Posterior cingulate gyrus (tissue), 11 donors: ENCODE data around the gene IGFL1.
"Not testable (repeated sequence)": the region's sequence is repeated elsewhere in the genome, so short reads cannot be mapped to it uniquely, and the experiment has no call there.

Experiments
- DNase-seq, 10 donors: peaks; one replicate each; pipeline versions ENCODE4 v3.0.0 to v3.0.0-alpha.2; 2020 to 2021; ENCODE audit warnings: mixed read lengths in 3 of 10
- intact Hi-C: fragments of 100-400 bp; cut with DNase I; formaldehyde crosslinking; loops from one replicate; pipeline ENCODE4 v1.15.1; 2023

Gene IGFL1

DNA sequence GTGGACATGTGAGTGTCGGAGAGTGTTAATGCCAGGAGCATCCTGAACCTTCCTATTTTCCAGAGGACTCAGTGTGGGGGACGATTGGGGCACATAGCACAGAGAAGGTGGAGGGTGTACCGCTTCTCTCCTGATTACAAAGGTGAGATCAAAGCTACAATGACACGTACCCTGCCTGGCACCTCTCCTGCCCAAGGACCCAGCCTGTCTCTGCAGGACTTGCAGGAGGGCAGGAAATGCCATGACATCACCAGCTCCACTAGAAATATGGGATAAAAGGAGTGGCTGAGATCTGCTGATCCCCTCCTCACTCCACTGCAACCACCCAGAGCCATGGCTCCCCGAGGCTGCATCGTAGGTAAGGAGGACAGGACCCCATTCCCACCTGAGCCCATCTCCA lies at the start of gene IGFL1:
Gene IGFL1 (plus strand): TSS at position 301 of the 400 bp plus-strand sequence. CDS start 33 bp downstream, at position 334.
- intact Hi-C loops: no loop called here
- DNase-seq: no peak

DNA sequence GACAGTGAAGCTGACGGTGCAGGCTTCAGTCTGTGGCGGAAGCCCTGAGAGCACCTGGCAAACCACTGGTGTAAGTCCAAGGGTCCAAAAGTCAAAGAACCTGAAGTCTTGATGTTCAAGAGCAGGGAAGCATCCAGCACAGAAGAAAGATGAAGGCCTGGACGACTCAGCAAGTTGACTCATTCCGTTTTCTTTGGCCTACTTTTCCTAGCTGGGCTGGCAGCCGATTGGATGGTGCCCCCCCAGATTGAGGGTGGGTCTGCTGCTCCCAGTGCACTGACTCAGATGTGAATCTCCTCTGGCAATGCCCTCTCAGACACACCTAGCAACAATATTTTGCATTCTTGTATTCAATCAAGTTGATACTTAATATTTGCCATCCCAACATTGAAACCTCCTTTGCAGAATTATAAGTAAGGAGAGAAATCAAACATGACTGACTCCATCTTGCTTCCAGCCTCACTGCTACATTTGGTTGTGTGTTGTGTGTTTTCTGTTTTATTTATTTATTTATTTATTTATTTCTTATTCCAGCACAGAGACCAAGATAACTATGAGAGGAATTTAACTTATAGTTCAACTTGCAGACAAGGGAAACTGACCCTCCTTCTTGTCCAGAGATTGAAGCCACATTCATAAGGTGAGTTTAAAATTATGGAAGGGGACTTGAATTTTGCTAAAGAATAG lies 48.7 kb upstream of the IGFL1 start:
- intact Hi-C loops: no loop called here
- DNase-seq: no peak

DNA sequence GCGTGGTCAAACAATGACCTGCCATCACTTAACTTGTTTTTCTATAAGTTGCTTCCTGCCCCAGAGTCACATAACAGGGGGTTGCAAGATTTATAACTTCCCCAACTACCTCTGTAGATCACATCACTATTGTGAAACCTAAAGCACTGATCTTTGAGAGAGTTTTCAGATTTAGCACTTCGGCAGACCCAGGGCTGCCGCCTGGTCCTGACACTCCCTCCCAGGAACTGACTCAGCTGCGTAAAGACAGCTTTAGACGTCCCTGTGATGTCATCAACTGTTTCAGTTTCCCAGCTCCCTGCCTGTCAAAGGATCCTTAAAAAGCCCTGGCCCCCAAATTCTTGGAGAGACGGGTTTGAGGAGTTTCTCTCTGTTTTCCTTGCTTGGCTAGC lies 48.2 kb upstream of the IGFL1 start:
- intact Hi-C loops: no loop called here
- no peak for DNase-seq

DNA sequence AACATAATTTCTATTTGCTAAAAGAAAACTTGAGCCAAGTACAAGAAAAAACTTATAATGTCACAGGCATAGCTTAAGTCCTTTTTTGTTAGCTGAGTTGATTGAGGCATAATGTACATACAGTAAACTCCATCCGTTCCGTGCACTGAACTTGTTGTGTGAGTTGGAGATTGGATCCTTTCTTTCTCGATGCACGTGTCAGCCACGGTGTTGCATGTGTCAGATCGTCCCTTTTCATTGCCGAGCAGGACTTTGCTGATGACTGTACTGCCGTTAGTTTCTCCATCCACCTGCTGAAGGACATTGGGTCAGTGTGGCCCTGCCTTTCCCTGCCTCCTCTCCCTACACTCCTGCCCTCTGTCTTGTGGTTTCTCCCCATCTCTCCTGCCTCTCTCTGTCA lies 47.1 kb upstream of the IGFL1 start:
- intact Hi-C loops: no loop called here
- no peak for DNase-seq

DNA sequence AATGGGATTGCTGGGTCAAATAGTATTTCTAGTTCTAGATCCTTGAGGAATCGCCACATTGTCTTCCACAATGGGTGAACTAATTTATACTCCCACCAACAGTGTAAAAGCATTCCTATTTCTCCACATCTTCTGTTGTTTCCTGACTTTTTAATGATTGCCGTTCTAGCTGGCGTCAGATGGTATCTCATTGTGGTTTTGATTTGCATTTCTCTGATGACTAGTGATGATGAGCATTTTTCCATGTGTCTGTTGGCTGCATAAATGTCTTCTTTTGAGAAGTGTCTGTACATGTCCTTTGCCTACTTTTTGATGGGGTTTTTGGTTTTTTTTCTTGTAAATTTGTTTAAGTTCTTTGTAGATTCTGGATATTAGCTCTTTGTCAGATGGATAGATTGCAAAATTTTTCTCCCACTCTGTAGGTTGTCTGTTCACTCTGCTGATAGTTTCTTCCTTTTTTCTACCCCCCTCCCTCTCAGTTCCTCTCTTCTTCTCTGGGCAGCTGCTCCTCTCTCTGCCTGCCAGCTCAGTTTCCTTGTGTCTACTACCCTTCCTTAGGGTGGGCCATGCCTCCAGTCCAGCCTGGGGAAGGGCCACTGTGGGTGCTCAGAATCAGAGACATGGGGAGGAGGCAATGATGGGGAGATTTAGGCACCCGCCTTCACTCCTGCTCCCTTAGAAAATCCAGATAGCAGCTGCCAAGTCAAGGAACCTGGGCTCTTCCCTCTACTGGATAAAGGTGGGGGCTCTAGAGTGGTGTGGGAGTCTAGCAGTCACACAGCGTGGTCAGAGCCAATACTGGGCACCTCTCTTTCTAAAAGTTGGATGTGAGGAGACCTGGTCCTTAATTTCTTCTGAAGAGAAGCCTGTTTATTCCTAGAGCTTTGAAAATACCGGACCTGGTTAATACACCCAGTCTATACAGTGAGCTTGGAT lies 44.5 kb upstream of the IGFL1 start:
- DNase-seq, intact Hi-C loops: not testable (repeated sequence)

DNA sequence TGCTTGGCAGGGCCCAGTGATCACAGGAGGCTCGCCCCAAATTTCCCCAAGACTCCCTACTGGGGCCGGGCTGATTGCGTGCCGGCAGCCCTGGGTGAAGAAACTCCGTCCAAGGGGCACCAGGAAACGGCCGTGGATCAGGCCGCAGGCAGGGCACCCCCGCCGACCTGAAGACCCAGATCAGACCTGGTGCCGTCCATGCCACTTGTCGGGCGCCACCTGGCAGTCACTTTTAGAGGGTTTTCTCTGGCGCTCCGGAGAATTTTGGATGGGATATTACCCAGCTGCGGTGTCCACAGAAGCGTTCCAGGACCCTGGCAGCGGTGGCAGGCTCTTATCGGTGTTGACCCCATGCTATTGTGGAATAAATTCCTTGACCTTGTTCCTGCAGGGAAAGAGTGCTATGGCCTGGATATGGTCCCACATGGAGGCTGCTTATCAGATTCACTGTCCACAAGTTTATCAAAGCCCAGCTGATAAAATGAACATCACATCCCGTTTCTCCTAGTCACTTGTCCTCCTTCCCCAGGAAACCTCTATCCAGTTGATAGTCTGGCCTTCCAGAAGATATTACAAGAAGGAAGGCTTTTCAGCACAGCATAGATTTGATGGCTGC lies 43.3 kb upstream of the IGFL1 start:
- intact Hi-C loops: no loop called here
- DNase-seq: no peak

DNA sequence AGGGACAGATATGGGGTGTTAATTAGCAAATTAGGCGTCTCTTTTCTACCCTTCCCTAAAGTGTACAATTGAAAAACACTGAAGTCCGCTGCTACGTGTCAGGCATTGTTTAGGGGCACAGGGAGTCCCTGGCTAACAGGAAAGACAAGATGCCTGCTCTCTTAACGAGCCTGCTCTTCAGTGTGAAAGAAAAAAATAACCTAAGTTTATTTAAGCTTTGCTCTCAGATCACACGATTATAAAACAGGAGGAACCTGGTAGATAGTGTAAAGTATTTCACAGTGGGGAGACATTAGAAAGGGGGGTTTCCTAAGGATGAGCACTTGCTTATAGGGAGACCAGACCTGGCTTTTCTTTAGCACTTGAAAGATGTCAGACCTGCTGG lies 42.8 kb upstream of the IGFL1 start:
- no peak for DNase-seq
- intact Hi-C loops: no loop called here

DNA sequence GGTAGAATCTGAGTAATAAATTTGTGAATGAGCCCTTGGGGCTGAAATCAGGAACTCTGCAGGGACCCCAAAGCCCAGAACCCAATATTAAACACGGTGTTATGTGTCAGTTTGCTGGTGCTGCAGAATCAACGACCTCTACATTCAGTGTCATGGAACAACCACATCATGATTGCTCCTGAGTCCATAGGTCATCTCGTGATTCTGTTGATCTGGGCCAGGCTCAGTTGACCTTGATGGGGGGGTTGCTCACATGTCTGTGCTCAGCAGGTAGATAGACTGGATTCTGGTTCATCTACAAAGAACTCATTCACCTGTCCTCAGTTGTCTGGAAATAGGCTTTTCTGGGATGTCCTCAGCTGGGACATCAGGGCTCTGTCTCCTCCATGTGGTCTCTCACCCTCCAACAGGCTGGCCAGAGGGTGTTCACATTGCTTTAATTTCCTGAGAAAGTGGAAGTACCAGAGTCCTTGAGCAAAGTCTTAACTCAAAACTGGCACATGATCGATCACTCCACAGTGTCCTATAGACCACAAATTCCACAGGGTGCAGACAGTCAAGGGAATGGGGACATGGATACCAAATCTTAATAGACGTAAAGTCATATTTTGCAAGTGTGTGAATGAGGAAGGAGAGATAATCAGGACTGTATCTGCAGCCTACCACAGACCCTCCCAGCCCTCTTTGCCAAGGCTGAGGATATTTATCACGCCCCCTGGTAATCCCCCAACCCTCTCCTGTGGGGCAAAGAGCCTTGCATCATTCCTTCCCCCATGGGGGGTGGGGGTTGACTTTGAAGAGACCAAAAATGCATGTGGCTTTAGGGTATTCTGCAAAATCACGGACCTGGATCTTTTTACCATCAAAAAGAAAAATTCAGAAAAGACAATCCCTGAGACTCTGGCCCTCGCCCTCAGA lies 39.3 kb upstream of the IGFL1 start:
- no peak for DNase-seq
- intact Hi-C loops: loop anchor here (2.0 to 5.0 kb wide), 2 partner anchors 107 to 163 kb away; no protein-coding TSS in a partner anchor

DNA sequence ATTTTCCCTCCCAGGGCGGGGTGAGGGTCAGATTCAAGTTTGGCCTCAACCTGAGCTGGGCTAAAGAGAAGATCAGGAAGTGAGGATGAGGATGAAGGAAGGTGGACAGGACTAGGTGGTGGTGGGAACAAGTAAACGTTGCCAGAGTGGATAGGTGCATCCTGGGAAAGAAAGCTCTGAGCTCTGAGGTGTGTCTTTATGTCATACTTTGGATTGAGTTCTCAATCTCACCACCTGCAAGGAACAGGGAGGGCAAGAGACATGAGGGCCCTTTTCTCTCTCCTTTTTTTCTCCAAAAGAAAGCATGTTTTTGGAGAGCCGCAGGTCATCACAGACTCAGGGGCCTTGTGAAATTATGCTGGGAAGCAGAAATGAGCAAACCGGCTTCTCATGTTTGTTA lies 38.2 kb upstream of the IGFL1 start:
- no peak for DNase-seq
- intact Hi-C loops: loop anchor here (5.0 kb wide), 1 partner anchor 164 kb away; no protein-coding TSS in a partner anchor

DNA sequence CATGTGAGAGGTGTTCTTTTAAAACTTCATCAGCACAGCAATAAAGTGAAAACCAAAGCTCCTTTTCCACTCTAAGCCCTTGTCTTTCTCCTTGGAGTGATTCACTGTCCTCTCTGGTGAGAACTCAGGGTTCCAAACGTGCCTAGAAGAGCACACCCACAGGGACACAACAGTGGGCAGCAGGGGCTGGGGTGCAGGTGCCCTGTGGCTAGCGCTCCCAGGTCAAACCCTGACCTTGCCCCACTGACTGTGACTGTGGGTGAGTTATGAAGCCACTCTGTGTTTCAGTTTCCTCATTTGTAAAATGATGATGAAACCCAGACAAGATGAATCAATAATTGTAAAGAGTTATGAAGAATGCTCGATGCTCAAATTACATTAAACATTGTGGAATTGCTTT lies 37.6 kb upstream of the IGFL1 start:
- no peak for DNase-seq
- intact Hi-C loops: loop anchor here (5.0 kb wide), 1 partner anchor 165 kb away; no protein-coding TSS in a partner anchor

DNA sequence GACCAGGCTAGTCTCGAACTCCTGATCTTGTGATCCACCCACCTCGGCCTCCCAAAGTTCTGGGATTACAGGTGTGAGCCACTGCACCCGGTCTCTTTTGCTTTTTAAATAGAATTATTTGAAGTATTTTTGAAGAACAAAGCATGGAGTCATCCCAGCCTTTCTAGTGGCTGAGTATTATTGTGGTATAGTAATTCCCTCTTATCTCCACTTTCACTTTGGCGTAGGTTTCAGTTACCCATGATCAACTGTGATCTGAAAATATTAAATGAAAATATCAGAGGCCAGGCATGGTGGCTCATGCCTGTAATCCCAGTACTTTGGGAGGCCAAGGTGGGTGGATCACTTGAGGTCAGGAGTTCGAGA lies 36.9 kb upstream of the IGFL1 start:
- not testable (repeated sequence) for DNase-seq
- intact Hi-C loops: loop anchor here (5.0 kb wide), 1 partner anchor 165 kb away; no protein-coding TSS in a partner anchor

DNA sequence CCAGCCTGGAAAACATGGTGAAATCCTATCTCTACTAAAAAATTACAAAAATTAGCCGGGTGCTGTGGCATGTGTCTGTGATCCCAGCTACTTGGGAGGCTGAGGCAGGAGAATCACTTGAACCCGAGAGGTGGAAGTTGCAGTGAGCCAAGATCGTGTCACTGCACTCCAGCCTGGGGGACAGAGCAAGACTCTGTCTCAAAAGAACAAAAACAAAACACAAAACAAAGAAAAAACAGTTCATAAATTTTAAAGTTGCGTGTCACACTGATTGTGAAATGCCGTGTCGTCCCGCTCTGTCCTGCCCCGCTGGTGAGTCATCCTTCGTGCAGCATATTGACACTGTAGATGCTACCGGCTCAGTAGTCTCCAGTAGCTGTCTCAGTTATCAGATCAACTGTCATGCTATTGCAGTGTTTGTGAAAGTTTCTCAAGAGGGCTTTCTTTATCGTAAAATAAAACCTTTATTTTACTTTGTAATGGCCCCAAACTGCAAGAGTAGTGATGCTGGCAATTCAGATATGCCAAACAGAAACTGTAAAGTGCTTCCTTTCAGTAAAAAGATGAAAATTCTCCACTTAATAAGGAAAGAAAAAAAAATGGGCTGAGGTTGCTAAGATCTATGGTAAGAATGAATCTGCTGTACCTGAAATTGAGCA lies 36.4 kb upstream of the IGFL1 start:
- no peak for DNase-seq
- intact Hi-C loops: loop anchor here (5.0 kb wide), 1 partner anchor 166 kb away; no protein-coding TSS in a partner anchor

DNA sequence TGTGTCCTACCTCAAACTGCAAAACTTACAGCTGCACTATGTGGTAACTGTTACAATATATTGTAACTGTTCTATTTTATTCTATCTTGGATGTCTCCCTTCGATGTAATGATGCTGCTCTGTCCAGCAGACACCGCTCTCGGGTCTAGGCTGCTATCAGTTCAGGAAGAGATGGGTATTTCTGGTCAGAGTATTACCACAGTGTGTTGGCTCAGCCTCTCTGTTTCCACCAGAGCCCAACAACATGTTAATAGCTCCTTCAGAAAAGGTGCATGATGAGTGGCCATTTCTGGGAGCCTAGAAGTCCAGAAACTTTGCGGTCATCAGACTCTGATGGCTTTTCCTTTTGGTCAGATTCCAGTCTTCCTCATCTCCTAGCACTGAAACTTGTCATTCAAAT lies 35.9 kb upstream of the IGFL1 start:
- intact Hi-C loops: loop anchor here (5.0 kb wide), 1 partner anchor 166 kb away; no protein-coding TSS in a partner anchor
- DNase-seq: no peak

DNA sequence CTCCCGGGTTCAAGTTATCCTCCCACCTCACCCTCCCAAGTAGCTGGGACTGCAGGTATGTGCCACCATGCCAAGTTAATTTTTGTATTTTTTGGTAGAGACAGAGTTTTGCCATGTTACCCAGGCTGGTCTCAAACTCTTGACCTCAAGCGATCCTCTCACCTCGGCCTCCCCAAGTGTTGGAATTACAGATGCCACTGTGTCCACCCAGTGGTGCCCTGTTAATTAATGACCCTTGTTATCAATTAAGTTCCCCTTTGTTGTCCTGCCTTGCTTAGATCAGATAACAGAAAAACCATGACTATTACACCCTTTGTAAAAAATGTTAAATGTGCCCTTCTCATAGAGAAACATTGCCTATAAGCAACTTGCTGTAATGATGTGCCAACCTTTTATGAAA lies 34.4 kb upstream of the IGFL1 start:
- intact Hi-C loops: no loop called here

DNA sequence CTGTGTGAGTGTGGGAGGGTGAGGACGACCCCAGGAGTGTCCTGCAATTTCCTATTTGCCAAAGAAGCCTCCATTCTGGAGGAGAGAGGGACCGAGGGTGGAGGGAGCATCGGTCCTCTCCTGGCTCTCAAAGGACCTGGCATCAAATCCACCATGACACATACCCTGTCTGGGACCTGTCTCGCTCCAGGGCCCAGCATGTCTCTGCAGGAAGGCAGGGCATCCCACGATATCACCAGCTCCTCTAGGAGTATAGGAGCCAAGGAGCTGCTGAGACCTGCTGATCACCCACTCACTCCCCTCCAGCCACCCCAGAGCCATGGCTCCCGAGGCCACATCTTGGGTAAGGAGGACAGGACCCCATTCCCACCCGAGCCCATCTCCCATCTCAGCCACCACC lies 33.6 kb upstream of the IGFL1 start:
- DNase-seq, intact Hi-C loops: not testable (repeated sequence)

More for the DNA sequence above, 34.4 kb upstream of the IGFL1 start:
- DNase-seq: no peak

DNA sequence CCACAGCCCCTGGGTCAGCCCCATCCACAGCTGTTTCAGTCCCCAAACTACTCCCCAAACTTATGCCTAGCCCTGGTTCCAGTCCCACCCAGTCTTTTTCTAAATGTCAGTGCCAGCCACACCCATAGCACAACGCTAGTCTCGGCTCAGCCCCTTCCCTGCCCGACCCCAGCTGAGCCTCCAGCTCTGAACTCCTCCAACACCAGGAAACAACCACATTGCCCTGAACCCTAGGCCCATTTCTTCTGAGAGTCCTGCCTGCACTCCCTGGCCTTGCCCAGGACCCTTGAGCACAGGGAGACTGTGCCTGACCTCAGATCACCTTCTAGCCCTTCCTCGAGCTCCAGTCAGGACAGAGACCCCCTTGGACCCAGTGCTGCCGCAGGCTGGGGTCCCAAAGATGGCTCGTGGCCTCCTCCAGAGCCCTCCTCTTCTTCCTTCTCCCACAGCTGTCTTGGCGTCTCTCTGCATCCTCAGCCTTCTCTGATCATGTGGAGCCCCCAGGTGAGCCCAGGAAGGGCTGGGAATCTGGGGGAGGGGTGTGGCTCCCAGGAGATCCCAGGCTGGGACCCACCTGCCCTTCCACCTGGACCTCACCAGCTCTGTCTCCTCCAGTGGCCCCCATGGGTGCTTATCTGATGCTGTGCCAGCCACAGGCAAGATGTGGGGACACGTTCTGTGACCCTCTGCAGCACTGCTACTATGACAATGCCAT lies 33.0 kb upstream of the IGFL1 start:
- intact Hi-C loops: no loop called here
- DNase-seq: no peak

DNA sequence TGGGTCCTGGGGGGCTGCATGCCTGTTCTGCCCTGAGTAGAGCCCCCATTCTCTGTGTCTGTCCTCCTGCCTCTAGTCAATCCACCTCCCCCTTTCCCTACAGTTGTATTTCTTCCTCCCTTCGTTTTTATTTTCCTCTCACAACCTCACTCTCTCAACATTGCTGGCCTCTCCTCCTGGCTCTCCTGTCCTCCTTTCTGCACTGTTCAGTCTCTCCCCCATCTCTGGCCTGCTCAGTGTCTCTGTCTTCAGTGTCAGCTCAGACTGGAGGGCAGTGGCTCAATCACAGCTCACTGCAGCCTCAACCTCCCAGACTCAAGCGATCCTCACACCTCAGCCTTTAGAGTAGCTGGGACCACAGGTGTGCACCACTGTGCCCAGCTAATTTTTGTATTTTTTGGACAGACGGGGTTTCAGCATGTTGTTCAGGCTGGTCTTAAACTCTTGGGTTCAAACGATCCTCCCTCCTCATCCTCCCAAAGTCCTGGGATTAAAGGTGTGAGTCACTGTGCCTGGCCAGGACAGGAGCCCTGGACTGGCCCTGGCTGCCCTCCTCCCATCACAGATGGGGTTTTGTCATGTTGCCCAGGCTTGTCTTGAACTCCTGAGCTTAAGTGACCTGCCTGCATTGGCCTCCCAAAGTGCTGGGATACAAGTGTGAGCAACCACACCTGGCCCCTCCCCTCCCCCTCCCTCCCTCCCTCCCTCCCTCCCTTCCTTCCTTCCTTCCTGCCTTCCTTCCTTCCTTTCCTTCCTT lies 32.0 kb upstream of the IGFL1 start:
- intact Hi-C loops: no loop called here
- no peak for DNase-seq

DNA sequence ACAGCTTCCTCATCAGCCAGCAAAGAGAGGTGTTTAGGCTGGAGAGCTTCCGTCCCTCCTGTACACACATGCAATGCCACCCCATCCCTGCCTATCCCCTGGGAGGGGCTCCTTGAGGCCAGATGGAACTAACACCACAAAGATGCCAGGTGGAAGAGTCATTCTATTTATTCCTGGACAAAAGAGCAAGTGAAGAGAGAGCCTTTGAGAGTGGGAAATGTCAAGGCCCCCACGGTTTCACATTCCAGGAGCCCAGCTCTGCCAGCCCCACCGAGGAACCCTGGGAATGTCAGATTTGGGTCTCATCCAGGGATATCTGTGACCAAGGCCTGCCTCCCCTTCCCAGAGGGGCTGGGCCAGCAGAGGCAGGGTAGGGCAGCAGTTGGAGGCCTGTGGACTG lies 30.8 kb upstream of the IGFL1 start:
- intact Hi-C loops: no loop called here
- no peak for DNase-seq
